Measurements from ENCODE around the gene AMOTL1. TPM values are rescaled to one million over a fixed set of nuclear protein-coding genes. Genes with fewer than 3 reads are reported as not detected.

Gene AMOTL1
- polyA plus RNA-seq, 3 donors from 2014 or later, result 0.14 to 1.7 TPM; not detected in 1

- H3K4me3 Mint-ChIP-seq, result no peak overlapping the region
- H3K36me3 Mint-ChIP-seq, result no peaks in the 10 kb centered on the region
- no peak for DNase-seq
- H3K9me3 Mint-ChIP-seq, result no peaks in the 10 kb centered on the region
- no peaks in the 10 kb centered on the region for H3K4me1 Mint-ChIP-seq
- peaks cover 0 to 9% (median 5%) of the 10 kb centered on the region in 3 donors for H3K27me3 Mint-ChIP-seq (ENCODE audit: low read depth in 3 of 3)
- H3K27ac Mint-ChIP-seq, result no peak overlapping the region
These were observed 16.4 kb upstream of the AMOTL1 start for GRCh38 chr11:94751786-94752185.

GRCh38 chr11:94753630-94754029 is 14.5 kb upstream of the AMOTL1 start:
- H3K4me3 Mint-ChIP-seq, result no peak overlapping the region
- no peak for DNase-seq
- no peaks in the 10 kb centered on the region for H3K4me1 Mint-ChIP-seq
- no peak overlapping the region for H3K27ac Mint-ChIP-seq
- no peaks in the 10 kb centered on the region for H3K36me3 Mint-ChIP-seq
- H3K9me3 Mint-ChIP-seq, result no peaks in the 10 kb centered on the region
- peaks cover 0 to 13% (median 1%) of the 10 kb centered on the region in 3 donors for H3K27me3 Mint-ChIP-seq (ENCODE audit: low read depth in 3 of 3)

- DNase-seq, result no peak
- Mint-ChIP-seq H3K36me3 (no peaks in the 10 kb centered on the region), H3K27me3 (ENCODE audit: low read depth in 3 of 3) (peaks cover 0 to 13% (median 1%) of the 10 kb centered on the region in 3 donors), H3K27ac (no peak overlapping the region), H3K9me3 (no peaks in the 10 kb centered on the region), H3K4me3 (no peak overlapping the region), H3K4me1 (no peaks in the 10 kb centered on the region)
These were observed 13.8 kb upstream of the AMOTL1 start for GRCh38 chr11:94754335-94754734.

- no peaks in the 10 kb centered on the region for H3K36me3 Mint-ChIP-seq
- no peak overlapping the region for H3K27ac Mint-ChIP-seq
- no peaks in the 10 kb centered on the region for H3K4me1 Mint-ChIP-seq
- H3K27me3 Mint-ChIP-seq (ENCODE audit: low read depth in 3 of 3), result peaks cover 0 to 13% (median 1%) of the 10 kb centered on the region in 3 donors
- no peak for DNase-seq
- H3K9me3 Mint-ChIP-seq, result no peaks in the 10 kb centered on the region
- H3K4me3 Mint-ChIP-seq, result no peak overlapping the region
These were observed 13.3 kb upstream of the AMOTL1 start for GRCh38 chr11:94754819-94755218.

- Mint-ChIP-seq H3K4me1 (no peaks in the 10 kb centered on the region), H3K27me3 (ENCODE audit: low read depth in 3 of 3) (peaks cover 0 to 13% (median 1%) of the 10 kb centered on the region in 3 donors), H3K9me3 (no peaks in the 10 kb centered on the region), H3K27ac (no peak overlapping the region), H3K4me3 (no peak overlapping the region), H3K36me3 (no peaks in the 10 kb centered on the region)
- DNase-seq, result no peak
These were observed 12.7 kb upstream of the AMOTL1 start for GRCh38 chr11:94755494-94755893.

- no peaks in the 10 kb centered on the region for H3K4me1 Mint-ChIP-seq
- H3K36me3 Mint-ChIP-seq, result no peaks in the 10 kb centered on the region
- no peak for DNase-seq
- H3K27ac Mint-ChIP-seq, result no peak overlapping the region
- no peaks in the 10 kb centered on the region for H3K9me3 Mint-ChIP-seq
- peaks cover 0 to 7% (median 1%) of the 10 kb centered on the region in 3 donors for H3K27me3 Mint-ChIP-seq (ENCODE audit: low read depth in 3 of 3)
- no peak overlapping the region for H3K4me3 Mint-ChIP-seq
These were observed 11.0 kb upstream of the AMOTL1 start for GRCh38 chr11:94757037-94757735.

GRCh38 chr11:94758666-94759065 is 9.5 kb upstream of the AMOTL1 start:
- no peaks in the 10 kb centered on the region for H3K4me1 Mint-ChIP-seq
- DNase-seq, result no peak
- peaks cover 1 to 4% (median 4%) of the 10 kb centered on the region in 3 donors for H3K27me3 Mint-ChIP-seq (ENCODE audit: low read depth in 3 of 3)

GRCh38 chr11:94759522-94759921 is 8.6 kb upstream of the AMOTL1 start:
- no peak overlapping the region for H3K4me3 Mint-ChIP-seq
- H3K27ac Mint-ChIP-seq, result no peak overlapping the region
- H3K36me3 Mint-ChIP-seq, result no peaks in the 10 kb centered on the region
- H3K9me3 Mint-ChIP-seq, result no peaks in the 10 kb centered on the region
- DNase-seq, result no peak
- peaks cover 2 to 7% (median 4%) of the 10 kb centered on the region in 3 donors for H3K27me3 Mint-ChIP-seq (ENCODE audit: low read depth in 3 of 3)
- H3K4me1 Mint-ChIP-seq, result no peaks in the 10 kb centered on the region

More at GRCh38 chr11:94758666-94759065, 9.5 kb upstream of the AMOTL1 start:
- no peak overlapping the region for H3K4me3 Mint-ChIP-seq
- no peaks in the 10 kb centered on the region for H3K36me3 Mint-ChIP-seq
- H3K9me3 Mint-ChIP-seq, result no peaks in the 10 kb centered on the region
- no peak overlapping the region for H3K27ac Mint-ChIP-seq

GRCh38 chr11:94760296-94760695 is 7.9 kb upstream of the AMOTL1 start:
- H3K4me3 Mint-ChIP-seq, result no peak overlapping the region
- peaks cover 2 to 7% (median 4%) of the 10 kb centered on the region in 3 donors for H3K27me3 Mint-ChIP-seq (ENCODE audit: low read depth in 3 of 3)
- no peak for DNase-seq
- H3K4me1 Mint-ChIP-seq, result no peaks in the 10 kb centered on the region
- H3K27ac Mint-ChIP-seq, result no peak overlapping the region
- H3K9me3 Mint-ChIP-seq, result no peaks in the 10 kb centered on the region
- no peaks in the 10 kb centered on the region for H3K36me3 Mint-ChIP-seq

GRCh38 chr11:94762208-94762607 is 5.9 kb upstream of the AMOTL1 start:
- no peak for DNase-seq
- H3K27me3 Mint-ChIP-seq (ENCODE audit: low read depth in 3 of 3), result peaks cover 0 to 6% (median 2%) of the 10 kb centered on the region in 3 donors
- no peaks in the 10 kb centered on the region for H3K36me3 Mint-ChIP-seq
- no peaks in the 10 kb centered on the region for H3K9me3 Mint-ChIP-seq
- H3K4me3 Mint-ChIP-seq, result no peak overlapping the region
- H3K4me1 Mint-ChIP-seq, result no peaks in the 10 kb centered on the region
- no peak overlapping the region for H3K27ac Mint-ChIP-seq

- Mint-ChIP-seq H3K9me3 (no peaks in the 10 kb centered on the region), H3K4me3 (no peak overlapping the region), H3K36me3 (no peaks in the 10 kb centered on the region), H3K27ac (no peak overlapping the region), H3K4me1 (peaks cover 3 to 5% of the 10 kb centered on the region in 2 donors), H3K27me3 (ENCODE audit: low read depth in 3 of 3) (peaks cover 3 to 6% (median 4%) of the 10 kb centered on the region in 3 donors)
- no peak for DNase-seq
These were observed 5.2 kb upstream of the AMOTL1 start for GRCh38 chr11:94762995-94763394.

GRCh38 chr11:94766713-94767206 is 1.4 kb upstream of the AMOTL1 start:
- DNase-seq, result no peak
- no peak overlapping the region for H3K27ac Mint-ChIP-seq
- H3K4me1 Mint-ChIP-seq, result peaks cover 17 to 26% of the 10 kb centered on the region in 2 donors
- peaks cover 5 to 11% (median 10%) of the 10 kb centered on the region in 3 donors for H3K27me3 Mint-ChIP-seq (ENCODE audit: low read depth in 3 of 3)
- no peaks in the 10 kb centered on the region for H3K9me3 Mint-ChIP-seq
- H3K36me3 Mint-ChIP-seq, result no peaks in the 10 kb centered on the region
- H3K4me3 Mint-ChIP-seq, result no peak overlapping the region

- Mint-ChIP-seq H3K27me3 (ENCODE audit: low read depth in 3 of 3) (peaks cover 5 to 11% (median 10%) of the 10 kb centered on the region in 3 donors), H3K36me3 (no peaks in the 10 kb centered on the region), H3K4me3 (peak overlapping the region in 1 of 5 donors; percentile 93), H3K9me3 (no peaks in the 10 kb centered on the region), H3K4me1 (peaks cover 17 to 26% of the 10 kb centered on the region in 2 donors), H3K27ac (peak overlapping the region in 1 of 6 donors; percentile 74)
- DNase-seq, result no peak
These were observed 865 bp upstream of the AMOTL1 start for GRCh38 chr11:94767291-94767690.

- Mint-ChIP-seq H3K27me3 (ENCODE audit: low read depth in 3 of 3) (peaks cover 3 to 11% (median 6%) of the 10 kb centered on the region in 3 donors), H3K4me1 (peaks cover 17 to 26% of the 10 kb centered on the region in 2 donors), H3K27ac (peak overlapping the region in 4 of 6 donors; percentile 9 to 75 (median 44)), H3K4me3 (peak overlapping the region in 2 of 5 donors; percentile 88 to 93), H3K36me3 (no peaks in the 10 kb centered on the region), H3K9me3 (no peaks in the 10 kb centered on the region)
- peak; percentile 28 to 37 (median 36) for DNase-seq
These were observed 716 bp downstream of the AMOTL1 start for GRCh38 chr11:94768602-94769541.
